Astrocyte (in vitro differentiated cells and primary cell): ENCODE results near the gene SPO11. TPM values are rescaled to one million over a fixed set of nuclear protein-coding genes. Genes with fewer than 3 reads are reported as not detected.

Source experiments
- DNase-seq: peaks from one replicate; pipeline ENCODE4 v3.0.0-alpha.2; 2010; ENCODE audit warnings: low read depth
- FAIRE-seq: peaks from 2 replicates; lab custom pipeline; 2011; peaks lifted over from hg19 to GRCh38; lab: Jason Lieb, UNC
- H2AFZ ChIP-seq: 2 replicates; pipeline ENCODE4 v1.6.0; 2012; ENCODE audit warnings: low read depth, low read length, inconsistent platforms
- H3K27ac ChIP-seq: 2 replicates; pipeline ENCODE4 v1.5.1; 2011; ENCODE audit warnings: low read depth, low read length, inconsistent platforms
- H3K27me3 ChIP-seq: 2 replicates; pipeline ENCODE4 v1.6.0; 2011; ENCODE audit warnings: low read length, inconsistent platforms; ENCODE audit not compliant: insufficient read depth
- H3K36me3 ChIP-seq: 2 replicates; pipeline ENCODE4 v1.5.1; 2011; ENCODE audit warnings: low read length, inconsistent platforms; ENCODE audit not compliant: insufficient read depth
- H3K4me1 ChIP-seq: 2 replicates; pipeline ENCODE4 v1.5.1; 2011; ENCODE audit warnings: low read length, inconsistent platforms; ENCODE audit not compliant: insufficient read depth
- H3K4me2 ChIP-seq: 2 replicates; pipeline ENCODE4 v1.6.0; 2012; ENCODE audit warnings: low read length, inconsistent platforms
- H3K4me3 ChIP-seq: 2 replicates; pipeline ENCODE4 v1.5.1; 2011; ENCODE audit warnings: low read depth, mild to moderate bottlenecking, low read length, inconsistent platforms; ENCODE audit not compliant: insufficient read depth
- H3K79me2 ChIP-seq: 2 replicates; pipeline ENCODE4 v1.6.0; 2012; ENCODE audit warnings: mild to moderate bottlenecking, low read length, inconsistent platforms; ENCODE audit not compliant: insufficient read depth
- H3K9ac ChIP-seq: 2 replicates; pipeline ENCODE4 v1.6.0; 2012; ENCODE audit warnings: mild to moderate bottlenecking, low read length, inconsistent platforms
- H3K9me3 ChIP-seq: 2 replicates; pipeline ENCODE4 v1.5.1; 2012; ENCODE audit warnings: low read depth, mild to moderate bottlenecking, low read length, inconsistent platforms; ENCODE audit not compliant: insufficient read depth
- H4K20me1 ChIP-seq: 2 replicates; pipeline ENCODE4 v1.6.0; 2012; ENCODE audit warnings: low read length, inconsistent platforms; ENCODE audit not compliant: insufficient read depth
- H3K27ac Mint-ChIP-seq: one replicate; pipeline ENCODE4 v1.8.0; 2021; ENCODE audit warnings: mild to moderate bottlenecking, mixed read lengths; ENCODE audit not compliant: unreplicated experiment
- H3K27me3 Mint-ChIP-seq: one replicate; pipeline ENCODE4 v1.8.0; 2021; ENCODE audit warnings: low read depth, mixed read lengths; ENCODE audit not compliant: unreplicated experiment
- H3K36me3 Mint-ChIP-seq: one replicate; pipeline ENCODE4 v1.8.0; 2021; ENCODE audit warnings: low read depth, mixed read lengths; ENCODE audit not compliant: unreplicated experiment
- H3K4me1 Mint-ChIP-seq: one replicate; pipeline ENCODE4 v1.8.0; 2021; ENCODE audit warnings: low read depth, mixed read lengths; ENCODE audit not compliant: unreplicated experiment
- H3K4me3 Mint-ChIP-seq: one replicate; pipeline ENCODE4 v1.8.0; 2021; ENCODE audit warnings: mild to moderate bottlenecking, moderate library complexity, mixed read lengths; ENCODE audit not compliant: unreplicated experiment
- H3K9me3 Mint-ChIP-seq: one replicate; pipeline ENCODE4 v1.8.0; 2021; ENCODE audit warnings: mild to moderate bottlenecking, mixed read lengths; ENCODE audit not compliant: unreplicated experiment
- EZH2 ChIP-seq: IDR thresholded peaks from 2 replicates; pipeline ENCODE4 v1.6.1; 2012; ENCODE audit warnings: mild to moderate bottlenecking, low read length, inconsistent platforms; ENCODE audit not compliant: insufficient read depth
- total RNA-seq: library from RNA; stranded (reverse); gene quantifications from 2 replicates; pipeline ENCODE4 v1.2.1, GENCODE V29; 2021
- TF ChIP-seq, protein P1 (sequence below): IDR thresholded peaks from 2 replicates; pipeline ENCODE4 v1.5.1; 2011; ENCODE audit warnings: low read depth, mild to moderate bottlenecking, inconsistent platforms, low read length, moderate library complexity; ENCODE audit not compliant: insufficient read depth

The SPO11 gene
- total RNA-seq, 1 donor from 2014 or later: not detected

DNA sequence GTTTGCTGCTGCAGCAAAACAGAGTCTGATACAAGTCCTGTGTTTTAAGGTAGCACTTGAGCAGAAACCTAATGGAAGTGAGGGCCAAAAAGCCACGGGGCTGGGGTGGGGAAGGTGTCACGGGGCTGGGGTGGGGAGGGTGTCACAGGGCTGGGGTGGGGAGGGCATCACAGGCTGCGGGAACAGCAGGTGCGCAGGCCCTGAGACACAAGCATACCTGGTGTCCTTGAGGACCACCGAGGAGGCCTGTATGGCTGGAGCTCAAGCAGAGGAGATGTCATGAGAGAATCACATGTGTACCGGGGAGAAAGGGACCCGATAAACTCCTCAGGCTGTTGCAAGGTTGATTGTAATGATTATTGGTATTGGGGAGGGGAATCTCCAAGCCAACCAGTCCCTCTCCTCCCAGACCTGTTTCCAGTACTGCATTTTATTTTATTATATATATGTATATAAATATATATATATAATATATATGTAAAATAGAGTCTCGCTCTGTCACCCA, 13.6 kb upstream of the SPO11 start:
- H3K27ac Mint-ChIP-seq: no peak overlapping the region
- H3K36me3 ChIP-seq: no peaks in the 10 kb centered on the region
- TF ChIP-seq, protein P1, sequence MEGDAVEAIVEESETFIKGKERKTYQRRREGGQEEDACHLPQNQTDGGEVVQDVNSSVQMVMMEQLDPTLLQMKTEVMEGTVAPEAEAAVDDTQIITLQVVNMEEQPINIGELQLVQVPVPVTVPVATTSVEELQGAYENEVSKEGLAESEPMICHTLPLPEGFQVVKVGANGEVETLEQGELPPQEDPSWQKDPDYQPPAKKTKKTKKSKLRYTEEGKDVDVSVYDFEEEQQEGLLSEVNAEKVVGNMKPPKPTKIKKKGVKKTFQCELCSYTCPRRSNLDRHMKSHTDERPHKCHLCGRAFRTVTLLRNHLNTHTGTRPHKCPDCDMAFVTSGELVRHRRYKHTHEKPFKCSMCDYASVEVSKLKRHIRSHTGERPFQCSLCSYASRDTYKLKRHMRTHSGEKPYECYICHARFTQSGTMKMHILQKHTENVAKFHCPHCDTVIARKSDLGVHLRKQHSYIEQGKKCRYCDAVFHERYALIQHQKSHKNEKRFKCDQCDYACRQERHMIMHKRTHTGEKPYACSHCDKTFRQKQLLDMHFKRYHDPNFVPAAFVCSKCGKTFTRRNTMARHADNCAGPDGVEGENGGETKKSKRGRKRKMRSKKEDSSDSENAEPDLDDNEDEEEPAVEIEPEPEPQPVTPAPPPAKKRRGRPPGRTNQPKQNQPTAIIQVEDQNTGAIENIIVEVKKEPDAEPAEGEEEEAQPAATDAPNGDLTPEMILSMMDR: no peak
- no peak for TF ChIP-seq EZH2

DNA sequence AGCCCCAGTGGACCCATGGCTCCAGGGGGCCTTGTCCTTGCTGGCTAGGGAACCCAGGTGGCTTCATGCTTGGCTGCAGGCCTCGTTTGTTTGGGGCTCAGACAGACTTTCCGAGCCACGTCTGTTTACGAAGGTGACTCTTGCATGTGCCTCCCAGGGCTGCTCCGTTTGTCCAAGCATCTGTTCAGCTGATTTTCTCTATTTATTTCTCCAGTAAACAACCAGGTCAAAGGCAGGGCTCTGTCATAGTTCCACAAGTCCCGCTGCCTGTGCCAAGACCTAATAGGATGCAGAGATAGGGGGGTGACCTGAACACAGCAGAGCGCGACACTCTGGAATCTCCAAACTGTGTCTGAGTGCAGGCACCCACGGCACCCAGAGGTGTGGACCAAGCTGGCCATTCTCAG, 12.8 kb upstream of the SPO11 start:
- Histone ChIP-seq H3K9ac (no peak overlapping the region), H3K4me1 (no peaks in the 10 kb centered on the region), H3K79me2 (no peaks in the 10 kb centered on the region), H3K4me2 (no peak overlapping the region), H3K9me3 (no peaks in the 10 kb centered on the region), H4K20me1 (no peaks in the 10 kb centered on the region), H2AFZ (no peak overlapping the region), H3K27me3 (peaks cover 14% of the 10 kb centered on the region), H3K36me3 (no peaks in the 10 kb centered on the region), H3K4me3 (no peak overlapping the region), H3K27ac (no peak overlapping the region)
- Mint-ChIP-seq H3K4me3 (no peak overlapping the region), H3K4me1 (peaks cover 3% of the 10 kb centered on the region), H3K27ac (no peak overlapping the region), H3K27me3 (peaks cover 40% of the 10 kb centered on the region), H3K36me3 (no peaks in the 10 kb centered on the region), H3K9me3 (no peaks in the 10 kb centered on the region)
- TF ChIP-seq, protein P1: no peak
- no peak for TF ChIP-seq EZH2
- DNase-seq: no peak
- FAIRE-seq: no peak

More for the DNA sequence above, 13.6 kb upstream of the SPO11 start:
- Mint-ChIP-seq H3K36me3 (no peaks in the 10 kb centered on the region), H3K9me3 (no peaks in the 10 kb centered on the region), H3K4me1 (peaks cover 3% of the 10 kb centered on the region), H3K4me3 (no peak overlapping the region), H3K27me3 (peaks cover 35% of the 10 kb centered on the region)
- no peaks in the 10 kb centered on the region for H3K4me1 ChIP-seq
- H3K4me2 ChIP-seq: no peak overlapping the region
- no peaks in the 10 kb centered on the region for H3K79me2 ChIP-seq
- FAIRE-seq: no peak
- no peak for DNase-seq
- no peaks in the 10 kb centered on the region for H4K20me1 ChIP-seq
- H3K4me3 ChIP-seq: no peak overlapping the region
- no peak overlapping the region for H3K27ac ChIP-seq
- H3K9ac ChIP-seq: no peak overlapping the region
- H3K9me3 ChIP-seq: no peaks in the 10 kb centered on the region
- no peak overlapping the region for H2AFZ ChIP-seq
- peaks cover 14% of the 10 kb centered on the region for H3K27me3 ChIP-seq

DNA sequence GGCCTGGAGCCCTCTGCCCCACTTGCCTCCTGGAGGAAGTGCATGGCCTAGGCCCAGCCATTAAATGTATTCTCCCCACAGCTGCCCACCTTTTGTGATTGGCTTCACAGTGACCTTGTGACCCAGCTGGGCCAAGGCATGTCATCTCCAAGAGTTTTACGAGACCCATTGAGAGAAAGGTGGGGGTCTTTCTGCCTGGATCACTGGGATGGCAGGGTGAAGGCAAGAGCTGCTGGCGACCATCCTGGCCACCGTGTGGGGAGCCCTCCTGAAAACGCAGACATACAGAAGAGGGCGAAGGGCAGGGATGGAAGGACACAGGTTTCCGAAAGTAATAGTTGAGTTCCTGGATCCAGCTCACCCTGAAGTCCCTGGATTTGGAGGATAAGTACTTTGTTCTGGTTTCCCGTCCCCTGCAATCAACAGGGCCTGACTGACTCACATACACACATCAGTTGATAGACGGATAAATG, 12.3 kb upstream of the SPO11 start:
- Histone ChIP-seq H3K4me1 (no peaks in the 10 kb centered on the region), H2AFZ (no peak overlapping the region), H3K36me3 (no peaks in the 10 kb centered on the region), H4K20me1 (no peaks in the 10 kb centered on the region), H3K27me3 (peaks cover 13% of the 10 kb centered on the region), H3K79me2 (no peaks in the 10 kb centered on the region), H3K4me2 (no peak overlapping the region), H3K4me3 (no peak overlapping the region), H3K27ac (no peak overlapping the region), H3K9ac (no peak overlapping the region), H3K9me3 (no peaks in the 10 kb centered on the region)
- TF ChIP-seq, protein P1: no peak
- no peak for TF ChIP-seq EZH2
- Mint-ChIP-seq H3K27me3 (peaks cover 43% of the 10 kb centered on the region), H3K4me3 (no peak overlapping the region), H3K36me3 (no peaks in the 10 kb centered on the region), H3K27ac (no peak overlapping the region), H3K4me1 (peaks cover 3% of the 10 kb centered on the region), H3K9me3 (peaks cover 2% of the 10 kb centered on the region)
- FAIRE-seq (no peak), DNase-seq (no peak)
